Heart left ventricle (tissue), 13 donors: ENCODE results near the gene CHIC2.

ENCODE experiments used
- CTCF ChIP-seq, 12 donors: fragments of 200-600 bp; sonication (generic) in 4 of 12; IDR thresholded peaks; one replicate each; pipeline versions ENCODE4 v1.5.0 to v1.8.0; 2018 to 2022; ENCODE audit warnings: antibody characterized with exemption in 12 of 12, mild to moderate bottlenecking in 5 of 12
- POLR2A ChIP-seq, 2 donors: fragments of 450-650 bp; IDR thresholded peaks; one replicate each; pipeline ENCODE4 v1.6.1; 2017; ENCODE audit warnings: antibody characterized with exemption in 2 of 2, mild to moderate bottlenecking in 2 of 2, moderate library complexity in 2 of 2
- donor health status: ischemic (EF 13 %, LVEDD 7.1; RV severe dilation, severe dysfunction).
- donor health status: DM: no; HTN: yes; CAD: no.
- donor health status: DM: no; HTN: no; CAD: no.
- donor health status: ischemic (EF 25% LVEDD 6.9; RV normal size, moderate dysfunction).
- donor health status: ischemic (EF 25% LVEDD 5.7; RV mildly dilated, moderate dysfunction).
- donor health status: ischemic (EF 35%, LVEDD 5.7; RV mildly dilated, moderate dysfunction).
- donor health status: nonischemic (EF 11% LVEDD 7.7; RV severe dilation, severe dysfunction).
- donor health status: DM: yes; HTN: yes; CAD: no.
- donor health status: PGD.
- donor health status: ischemic (EF 29% LVEDD 5.4; RV normal size, mild dysfunction).
- donor health status: nonischemic (EF 23%, LVEDD 6.1; RV moderate dilation, normal function).

GRCh38 chr4:54073271-54073880, 9.0 kb upstream of the CHIC2 start:
- TF ChIP-seq CTCF (IDR thresholded peaks at IDR 0.05) (no peak), POLR2A (IDR thresholded peaks at IDR 0.05) (no peak)
